ENCODE results near the gene ECM2.

DNA sequence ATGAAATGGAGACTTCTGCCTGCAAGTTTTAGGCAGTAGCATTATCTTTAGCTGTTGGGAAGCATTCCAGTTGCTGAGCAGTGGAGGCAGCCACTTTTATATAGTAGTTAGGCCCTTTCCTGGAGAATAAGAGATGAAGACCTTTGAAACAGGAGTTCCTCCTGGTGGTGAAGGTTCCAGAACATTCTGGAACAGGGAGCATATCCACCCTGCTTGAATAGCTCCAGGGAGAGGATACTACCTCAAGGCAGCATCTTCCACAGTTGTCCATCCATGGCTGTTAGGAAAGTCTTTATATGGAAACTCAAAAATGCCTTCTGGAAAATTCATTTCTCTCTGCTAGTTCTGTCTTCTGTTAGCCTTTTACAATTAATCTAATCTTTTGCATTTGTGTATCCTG lies 56.4 kb downstream of the ECM2 start:
- TF ChIP-seq, protein P1, sequence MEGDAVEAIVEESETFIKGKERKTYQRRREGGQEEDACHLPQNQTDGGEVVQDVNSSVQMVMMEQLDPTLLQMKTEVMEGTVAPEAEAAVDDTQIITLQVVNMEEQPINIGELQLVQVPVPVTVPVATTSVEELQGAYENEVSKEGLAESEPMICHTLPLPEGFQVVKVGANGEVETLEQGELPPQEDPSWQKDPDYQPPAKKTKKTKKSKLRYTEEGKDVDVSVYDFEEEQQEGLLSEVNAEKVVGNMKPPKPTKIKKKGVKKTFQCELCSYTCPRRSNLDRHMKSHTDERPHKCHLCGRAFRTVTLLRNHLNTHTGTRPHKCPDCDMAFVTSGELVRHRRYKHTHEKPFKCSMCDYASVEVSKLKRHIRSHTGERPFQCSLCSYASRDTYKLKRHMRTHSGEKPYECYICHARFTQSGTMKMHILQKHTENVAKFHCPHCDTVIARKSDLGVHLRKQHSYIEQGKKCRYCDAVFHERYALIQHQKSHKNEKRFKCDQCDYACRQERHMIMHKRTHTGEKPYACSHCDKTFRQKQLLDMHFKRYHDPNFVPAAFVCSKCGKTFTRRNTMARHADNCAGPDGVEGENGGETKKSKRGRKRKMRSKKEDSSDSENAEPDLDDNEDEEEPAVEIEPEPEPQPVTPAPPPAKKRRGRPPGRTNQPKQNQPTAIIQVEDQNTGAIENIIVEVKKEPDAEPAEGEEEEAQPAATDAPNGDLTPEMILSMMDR (conservative IDR thresholded peaks at IDR 0.05) = no peak
- no peak for TF ChIP-seq ZFX (IDR thresholded peaks at IDR 0.05)
